Femur (tissue), 1 donor: ENCODE data around the gene UGT1A9.

Experiments used
- DNase-seq: peaks from one replicate; pipeline ENCODE4 v3.0.0-alpha.2; 2017

Gene UGT1A9

DNA sequence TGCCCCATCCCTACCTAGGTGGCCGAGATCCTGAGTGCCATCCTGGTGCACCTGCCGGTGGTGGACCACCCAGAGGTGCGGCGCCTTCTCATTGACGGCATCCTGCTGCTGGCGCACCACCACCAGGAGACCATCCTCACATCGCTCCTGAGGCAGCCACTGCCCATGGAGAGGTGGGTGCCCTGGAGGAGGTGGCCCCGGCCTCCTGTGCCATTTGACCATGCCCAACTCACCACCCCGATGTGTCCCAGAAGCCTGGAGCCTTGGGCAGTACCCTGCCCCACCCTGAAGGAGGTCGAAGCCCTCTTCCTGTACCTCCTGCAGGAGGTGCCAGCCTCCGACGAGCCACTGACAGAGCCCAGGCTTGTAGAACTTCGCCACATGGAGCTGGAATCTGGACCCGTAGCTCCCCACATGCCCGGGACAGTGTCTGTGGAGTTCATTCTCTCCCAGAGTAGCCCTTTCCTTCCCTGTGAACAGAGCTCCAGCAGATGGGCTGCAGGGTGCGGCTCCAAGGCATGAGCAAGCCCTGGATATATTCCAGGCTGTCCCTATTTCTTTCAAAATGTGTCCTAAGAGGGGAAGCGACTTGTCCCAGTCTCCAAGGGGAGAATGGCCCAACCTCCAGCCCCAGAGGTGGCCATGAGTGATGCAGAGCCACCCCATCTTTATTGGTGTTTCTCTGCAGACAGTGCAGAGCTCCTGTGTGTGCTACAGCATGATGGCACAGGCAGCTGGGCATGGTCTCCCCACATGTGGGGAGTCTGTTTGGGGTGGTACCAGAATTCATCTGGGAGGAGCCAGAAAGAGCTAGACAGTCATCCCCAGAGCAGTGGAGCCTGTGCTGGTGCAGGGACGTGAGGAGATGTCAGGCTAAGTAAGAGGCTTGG is 148.4 kb downstream of the UGT1A9 start:
- DNase-seq = no peak

GRCh38 chr2:233820774-233821105 is 149.0 kb downstream of the UGT1A9 start:
- peak; percentile 3 for DNase-seq

DNA sequence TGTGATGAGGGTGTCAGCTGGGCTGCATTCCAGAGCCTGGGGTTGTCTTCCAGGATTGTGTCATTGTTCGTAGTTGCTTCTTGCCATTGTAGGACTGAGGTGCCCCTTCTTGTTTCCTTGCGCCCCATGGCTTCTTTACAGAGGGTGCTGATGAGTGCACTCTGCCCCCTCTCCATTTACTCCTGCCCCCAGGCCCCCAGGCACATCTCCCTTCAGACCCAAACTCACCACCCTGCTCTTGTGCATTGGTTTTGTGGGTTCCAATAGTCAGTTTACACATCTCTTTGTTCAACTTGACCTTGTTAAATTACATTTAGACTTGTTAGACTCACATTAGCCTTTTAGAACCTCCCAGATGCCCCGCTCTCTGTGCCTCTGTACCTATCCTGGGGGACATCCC is 149.5 kb downstream of the UGT1A9 start:
- peak; percentile 2 for DNase-seq

GRCh38 chr2:233821709-233822100 is 150.0 kb downstream of the UGT1A9 start:
- peak; percentile 5 for DNase-seq

GRCh38 chr2:233822101-233822771 is 150.5 kb downstream of the UGT1A9 start:
- DNase-seq = peak; percentile 4
